DMS53 treated with DMSO at 0.1 percent for 48 hours (cell line): ENCODE measurements around the gene P4HTM.

Source experiments
- DNase-seq: peaks from one replicate; lab custom pipeline; 2025; ENCODE audit not compliant: unreplicated experiment; lab: John Stamatoyannopoulos, UW

The P4HTM gene

DNA sequence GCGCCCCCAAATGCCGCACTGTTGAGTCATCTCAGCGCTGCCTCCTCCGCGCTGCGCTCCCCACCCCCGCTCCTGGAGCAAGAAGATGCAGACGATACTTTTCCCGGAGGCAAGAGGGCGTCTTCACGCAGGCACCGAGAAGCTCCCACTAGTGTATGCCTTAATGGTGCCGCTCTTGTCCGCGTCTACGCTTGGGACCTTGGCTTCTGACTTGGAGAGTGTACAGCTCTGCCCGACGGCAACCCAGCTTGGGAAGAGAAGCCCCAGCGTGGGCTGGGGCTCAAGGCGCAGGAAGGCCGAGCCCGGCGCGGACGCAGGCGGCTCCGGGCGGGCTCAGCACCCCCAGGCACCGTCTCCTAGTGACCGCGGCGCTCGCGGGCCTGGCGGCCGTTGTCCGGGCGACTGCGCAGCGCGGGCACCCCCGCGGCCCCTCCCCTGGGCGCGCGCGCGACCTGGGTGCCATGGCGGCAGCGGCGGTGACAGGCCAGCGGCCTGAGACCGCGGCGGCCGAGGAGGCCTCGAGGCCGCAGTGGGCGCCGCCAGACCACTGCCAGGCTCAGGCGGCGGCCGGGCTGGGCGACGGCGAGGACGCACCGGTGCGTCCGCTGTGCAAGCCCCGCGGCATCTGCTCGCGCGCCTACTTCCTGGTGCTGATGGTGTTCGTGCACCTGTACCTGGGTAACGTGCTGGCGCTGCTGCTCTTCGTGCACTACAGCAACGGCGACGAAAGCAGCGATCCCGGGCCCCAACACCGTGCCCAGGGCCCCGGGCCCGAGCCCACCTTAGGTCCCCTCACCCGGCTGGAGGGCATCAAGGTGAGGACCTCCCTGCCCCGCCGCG lies at the start of gene P4HTM:
Gene P4HTM, plus strand, starts transcription at position 446 of the 840 bp plus-strand sequence. Its CDS starts 16 bp downstream, at position 462.
- DNase-seq = no peak

- DNase-seq = no peak
Measured at GRCh38 chr3:48945432-48945831, 44.6 kb upstream of the P4HTM start.

- no peak for DNase-seq
Measured at GRCh38 chr3:48945891-48946549, 44.0 kb upstream of the P4HTM start.

DNA sequence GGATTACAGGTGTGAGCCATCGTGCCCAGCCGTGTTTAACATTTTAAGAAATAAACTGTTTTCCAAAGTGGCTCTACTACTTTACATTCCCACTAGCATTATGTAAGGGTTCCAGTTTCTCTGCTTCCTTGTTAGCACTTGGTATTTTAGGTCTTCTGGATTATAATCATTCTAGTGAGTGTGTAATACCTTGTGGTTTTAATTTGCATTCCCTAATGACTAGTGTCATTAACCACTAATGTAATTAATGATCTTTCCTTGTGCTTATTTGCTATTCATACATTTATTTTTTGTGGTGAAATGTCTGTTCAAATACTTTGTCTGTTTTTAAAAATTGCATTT lies 40.7 kb upstream of the P4HTM start:
- no peak for DNase-seq

- DNase-seq = no peak
Measured at GRCh38 chr3:48950051-48950450, 40.0 kb upstream of the P4HTM start.

DNA sequence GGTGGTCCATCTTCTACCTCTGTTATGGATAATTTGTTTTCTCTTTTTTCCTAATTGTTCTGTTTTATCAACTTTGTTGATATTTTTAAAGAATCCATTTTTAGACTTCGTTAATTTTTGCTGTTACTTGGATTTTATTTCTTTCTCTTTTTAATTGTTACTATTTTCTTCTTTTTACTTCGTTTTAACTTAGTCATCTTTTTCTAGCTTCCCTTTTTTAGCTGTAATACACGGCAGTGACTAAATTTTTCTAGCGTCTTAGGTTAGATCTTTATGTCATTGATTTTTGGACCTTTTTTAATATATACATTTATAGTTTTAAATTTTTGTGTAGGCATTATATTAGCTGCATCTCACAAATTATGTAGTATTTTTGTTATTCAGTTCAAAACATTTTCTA lies 38.3 kb upstream of the P4HTM start:
- DNase-seq = no peak

DNA sequence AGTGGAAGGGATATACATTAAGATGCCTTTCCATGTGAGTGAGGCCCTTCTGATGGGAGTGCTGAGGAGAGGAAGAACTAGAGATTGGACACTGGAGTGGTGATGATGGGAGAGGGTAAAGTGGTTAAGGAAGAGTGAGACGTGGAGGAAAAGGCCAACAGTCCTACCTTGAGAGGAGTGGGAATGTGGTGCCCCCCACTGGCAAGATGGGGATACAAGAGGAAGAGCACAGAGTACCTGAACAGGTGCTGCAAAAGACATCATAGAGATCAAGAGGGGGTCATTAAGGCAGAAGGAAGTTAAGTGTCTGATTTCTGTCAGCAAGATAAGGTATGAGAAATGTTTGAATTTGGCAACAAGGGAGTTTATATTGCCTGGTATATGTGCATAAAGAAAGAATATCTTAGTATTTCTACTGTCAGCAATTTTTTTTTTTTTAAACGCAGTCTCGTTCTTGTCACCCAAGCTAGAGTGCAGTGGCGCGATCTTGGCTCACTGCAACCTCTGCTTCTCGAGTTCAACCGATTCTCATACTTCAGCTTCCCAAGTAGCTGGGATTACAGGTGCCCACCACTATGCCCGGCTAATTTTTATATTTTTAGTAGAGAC lies 37.4 kb upstream of the P4HTM start:
- DNase-seq = no peak

- no peak for DNase-seq
Measured at GRCh38 chr3:48957006-48957705, 32.9 kb upstream of the P4HTM start.

GRCh38 chr3:48960841-48961413 lies 29.1 kb upstream of the P4HTM start:
- DNase-seq = no peak

DNA sequence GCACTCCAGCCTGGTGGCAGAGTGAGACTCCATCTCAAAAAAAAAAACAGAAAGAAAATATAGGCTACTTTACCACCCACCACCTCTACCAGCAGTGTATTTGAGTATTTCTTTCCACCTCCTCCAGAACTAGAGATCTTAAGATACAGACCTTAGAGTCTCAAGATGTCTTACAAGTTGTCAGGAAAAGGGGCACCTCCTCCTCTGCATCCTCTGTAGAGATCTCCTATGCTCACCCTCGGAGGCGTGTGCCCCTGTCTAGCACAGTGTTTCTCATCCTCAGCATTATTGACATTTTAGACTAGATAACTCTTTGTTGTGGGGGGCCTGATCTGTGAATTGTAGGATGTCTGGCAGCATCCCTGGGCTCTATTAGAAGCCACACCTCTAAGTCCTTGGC lies 27.7 kb upstream of the P4HTM start:
- DNase-seq = no peak

DNA sequence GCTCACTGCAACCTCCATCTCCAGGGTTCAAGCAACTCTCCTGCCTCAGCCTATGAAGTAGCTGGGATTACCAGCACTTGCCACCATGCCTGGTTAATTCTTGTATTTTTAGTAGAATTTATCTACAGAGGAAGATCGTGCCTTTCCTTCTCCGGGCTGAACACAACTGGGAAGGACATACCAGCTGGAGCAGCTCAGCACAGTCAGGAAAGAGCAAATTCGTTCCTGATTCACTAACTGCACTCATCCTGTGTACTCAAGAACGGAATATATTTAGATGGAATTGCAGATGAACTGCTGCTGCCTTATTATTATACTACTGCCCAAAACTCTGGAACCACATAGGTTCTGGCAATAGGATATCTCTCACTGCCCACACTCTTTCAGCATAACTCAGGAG lies 27.1 kb upstream of the P4HTM start:
- no peak for DNase-seq

GRCh38 chr3:48963591-48963990 lies 26.4 kb upstream of the P4HTM start:
- DNase-seq = no peak

DNA sequence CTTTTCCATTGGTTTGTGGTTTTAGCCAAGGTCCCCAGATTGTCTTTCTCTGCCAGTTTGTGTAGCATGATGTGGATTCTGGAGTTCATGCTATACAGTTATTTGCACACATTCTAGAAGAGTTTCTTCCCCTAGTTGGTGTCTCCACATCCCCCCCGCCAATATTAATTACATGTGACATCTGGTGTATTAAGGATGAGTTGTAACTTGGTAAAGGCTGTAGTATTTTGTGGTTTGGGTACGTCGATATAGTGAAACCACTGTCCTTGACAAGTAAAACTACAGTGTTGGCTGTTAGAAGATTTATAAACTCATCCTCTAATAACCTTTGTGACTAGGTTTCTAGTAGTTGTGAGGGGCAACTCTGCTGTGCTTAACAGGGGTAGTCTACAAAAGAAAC lies 23.7 kb upstream of the P4HTM start:
- DNase-seq = no peak

- DNase-seq = no peak
Measured at GRCh38 chr3:48966876-48967361, 23.1 kb upstream of the P4HTM start.

- DNase-seq = no peak
Measured at GRCh38 chr3:48970586-48970985, 19.5 kb upstream of the P4HTM start.

- no peak for DNase-seq
Measured at GRCh38 chr3:48974076-48974864, 15.8 kb upstream of the P4HTM start.

DNA sequence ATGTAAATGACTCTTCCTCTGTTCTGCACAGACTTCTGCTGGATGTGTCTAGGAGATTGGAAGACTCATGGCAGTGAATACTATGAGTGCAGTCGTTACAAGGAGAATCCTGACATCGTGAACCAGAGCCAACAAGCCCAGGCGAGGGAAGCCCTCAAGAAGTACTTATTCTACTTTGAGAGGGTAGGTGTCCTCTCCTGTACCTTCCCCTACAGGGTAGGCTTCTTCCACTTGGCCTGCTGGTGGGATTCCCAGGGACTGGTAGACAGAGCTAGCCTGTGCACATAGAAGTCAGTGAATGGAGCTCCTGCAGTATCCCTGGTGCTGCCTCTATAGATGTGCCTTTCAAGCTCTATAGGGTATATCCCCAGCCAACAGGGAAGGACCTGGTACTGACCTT lies 10.6 kb upstream of the P4HTM start:
- no peak for DNase-seq

- DNase-seq = no peak
Measured at GRCh38 chr3:48980295-48980694, 9.7 kb upstream of the P4HTM start.

DNA sequence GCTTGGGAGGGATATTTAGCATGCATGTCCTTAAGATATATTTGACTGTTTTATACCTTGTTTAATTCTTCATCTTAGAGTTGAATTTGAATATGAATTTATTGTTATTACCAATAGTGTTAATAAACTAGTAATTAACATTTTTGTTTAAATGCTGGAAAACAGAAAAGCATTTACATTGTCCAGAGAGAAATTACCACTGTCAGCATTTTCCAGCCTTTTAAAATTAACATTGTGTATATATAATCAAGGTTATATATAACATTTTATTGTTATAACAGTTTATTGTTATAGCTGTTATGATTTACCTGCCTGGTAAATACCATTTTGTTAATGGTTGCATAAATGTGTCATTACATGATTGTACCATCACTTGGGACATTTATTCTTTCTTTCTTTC lies 8.0 kb upstream of the P4HTM start:
- no peak for DNase-seq

- no peak for DNase-seq
Measured at GRCh38 chr3:48982686-48983085, 7.4 kb upstream of the P4HTM start.
